HG03521 (cell line): ENCODE data around the gene SND1.

Experiments
- ATAC-seq: cut with Tn5 transposase; IDR thresholded peaks from one replicate; pipeline ENCODE4 v1.9.1; 2021; ENCODE audit warnings: mild to moderate bottlenecking, moderate library complexity; ENCODE audit not compliant: unreplicated experiment

SND1 gene

DNA sequence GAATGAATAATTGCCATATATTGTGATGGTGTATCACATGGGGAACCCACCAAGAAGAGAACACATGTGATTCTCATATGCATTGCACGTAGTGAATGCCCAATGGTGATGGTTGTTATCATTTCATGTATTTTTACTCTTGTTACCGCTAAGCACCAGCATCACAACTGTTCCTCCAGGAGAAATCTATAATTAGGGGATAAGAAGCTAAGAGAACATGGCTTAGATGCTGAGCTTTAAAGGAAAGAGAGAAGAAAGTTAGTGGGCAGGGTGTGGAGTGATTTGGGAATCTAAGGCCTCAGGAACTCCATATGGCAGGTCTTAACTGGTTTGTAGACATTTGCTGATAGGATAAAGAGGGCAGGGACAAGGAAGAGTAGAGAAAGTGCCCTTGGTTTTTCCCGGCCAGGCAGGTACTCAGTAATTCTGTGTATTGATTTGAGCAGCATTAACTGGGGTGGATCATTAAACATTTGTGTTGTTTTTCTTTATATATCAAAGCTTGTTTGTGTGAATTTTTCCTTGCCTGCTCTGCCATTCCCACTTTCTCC, 233.3 kb downstream of the SND1 start:
- ATAC-seq, result no peak

DNA sequence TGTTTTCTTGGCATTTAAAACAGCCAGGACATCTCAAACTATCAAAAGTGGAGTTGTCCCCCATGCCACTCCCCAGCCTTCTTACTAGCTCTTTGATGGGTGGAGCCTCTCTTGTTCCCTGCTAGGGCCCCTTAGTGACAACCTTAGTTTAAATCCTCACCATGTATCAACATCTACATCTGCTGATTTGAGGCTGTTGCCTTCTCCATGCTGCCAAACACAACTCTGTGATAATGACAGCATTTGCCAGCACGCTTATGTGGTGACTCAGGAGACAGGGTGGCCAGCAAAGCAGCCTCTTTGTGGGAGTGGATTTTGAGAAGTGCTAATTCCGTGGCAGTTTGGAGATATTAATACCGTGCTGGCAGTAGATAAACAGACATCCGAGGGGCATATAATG, 233.8 kb downstream of the SND1 start:
- no peak for ATAC-seq

DNA sequence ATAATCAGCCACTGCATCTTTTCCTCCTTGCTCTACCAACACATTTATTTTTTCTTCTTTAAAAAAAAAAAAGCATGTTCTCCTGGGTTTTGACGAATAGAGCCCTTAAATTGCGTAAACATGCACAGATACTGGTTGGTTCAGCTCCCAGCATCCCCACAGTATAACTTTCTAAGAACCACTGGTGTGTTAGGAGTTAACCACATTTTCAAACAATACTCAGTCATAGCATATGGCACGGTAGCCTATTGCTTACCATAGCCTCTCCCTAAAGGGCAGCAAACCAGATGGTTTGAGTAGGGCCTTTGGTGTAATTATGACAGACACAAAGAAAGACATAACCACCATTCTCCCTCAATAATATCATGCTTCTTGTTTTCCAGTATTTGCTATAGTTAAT, 234.3 kb downstream of the SND1 start:
- ATAC-seq, result no peak

DNA sequence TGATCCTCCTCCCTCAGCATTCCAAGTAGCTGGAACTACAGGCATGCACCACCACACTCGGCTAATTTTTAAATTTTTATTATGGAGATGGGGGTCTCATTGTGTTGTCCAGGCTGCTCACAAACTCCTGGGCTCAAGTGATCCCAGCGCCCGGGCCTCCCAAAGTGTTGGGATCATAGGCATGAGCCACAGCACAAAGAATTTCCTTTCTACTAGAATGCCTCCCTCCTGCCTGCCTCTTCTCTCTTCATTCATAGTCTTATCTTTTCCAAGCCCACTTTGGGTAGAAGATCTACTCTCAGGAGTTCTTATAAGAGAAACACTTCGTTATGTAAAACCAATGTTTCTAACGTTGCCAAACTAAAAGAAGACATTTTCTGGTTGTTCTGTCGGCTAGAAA, 235.1 kb downstream of the SND1 start:
- no peak for ATAC-seq

DNA sequence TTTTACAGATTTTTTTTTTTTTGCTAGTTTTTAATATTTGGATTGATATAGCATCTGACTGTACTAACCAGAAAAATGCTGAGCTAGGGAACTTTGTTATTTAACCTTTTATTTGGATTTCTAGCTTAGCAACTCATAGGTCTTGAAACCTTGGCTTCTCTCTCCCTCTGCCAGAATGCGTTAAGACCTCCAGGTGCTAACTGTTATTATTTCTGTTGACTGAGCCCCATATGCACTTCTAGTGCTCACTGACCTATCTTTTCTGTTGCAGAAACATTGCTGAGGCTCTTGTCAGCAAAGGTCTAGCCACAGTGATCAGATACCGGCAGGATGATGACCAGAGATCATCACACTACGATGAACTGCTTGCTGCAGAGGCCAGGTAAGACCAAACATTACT, 235.6 kb downstream of the SND1 start:
- no peak for ATAC-seq

DNA sequence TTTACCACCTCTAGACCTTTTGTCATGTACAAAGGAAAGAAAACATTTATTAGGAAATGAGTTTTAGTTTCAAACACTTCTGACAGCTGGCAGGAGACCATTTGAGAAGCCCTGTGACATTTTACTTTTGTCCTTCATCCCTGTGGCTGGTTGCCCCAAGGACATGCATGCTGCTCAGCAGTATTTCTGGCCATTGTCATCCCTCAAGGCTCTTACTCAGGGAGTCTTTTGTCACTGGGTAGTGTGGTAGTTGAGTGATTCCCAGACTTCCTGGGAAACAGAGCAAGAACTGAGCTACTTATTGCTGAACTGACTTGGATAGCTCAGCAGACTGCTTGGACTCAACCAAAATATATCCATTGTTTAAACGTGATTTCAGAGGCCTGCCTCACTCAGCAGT, 236.4 kb downstream of the SND1 start:
- ATAC-seq, result no peak

DNA sequence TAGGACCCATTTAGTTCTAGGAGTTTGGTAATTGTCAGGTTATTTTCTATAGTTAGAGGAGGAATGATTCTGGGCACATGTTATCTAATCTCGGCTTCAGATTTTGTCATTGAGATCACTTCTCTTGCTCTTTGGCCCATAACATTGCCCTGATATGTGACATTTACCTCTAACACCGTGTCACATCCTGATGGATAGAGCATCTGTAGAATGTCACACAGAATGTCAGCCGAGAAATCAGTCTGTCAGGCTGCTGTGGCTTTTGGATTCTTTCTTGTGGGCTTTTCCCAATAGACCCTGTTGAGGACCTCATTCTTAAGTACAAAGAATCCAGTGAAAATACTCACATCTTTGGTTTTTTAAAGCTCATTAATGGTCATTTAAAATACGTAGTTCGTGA, 236.8 kb downstream of the SND1 start:
- ATAC-seq, result no peak

DNA sequence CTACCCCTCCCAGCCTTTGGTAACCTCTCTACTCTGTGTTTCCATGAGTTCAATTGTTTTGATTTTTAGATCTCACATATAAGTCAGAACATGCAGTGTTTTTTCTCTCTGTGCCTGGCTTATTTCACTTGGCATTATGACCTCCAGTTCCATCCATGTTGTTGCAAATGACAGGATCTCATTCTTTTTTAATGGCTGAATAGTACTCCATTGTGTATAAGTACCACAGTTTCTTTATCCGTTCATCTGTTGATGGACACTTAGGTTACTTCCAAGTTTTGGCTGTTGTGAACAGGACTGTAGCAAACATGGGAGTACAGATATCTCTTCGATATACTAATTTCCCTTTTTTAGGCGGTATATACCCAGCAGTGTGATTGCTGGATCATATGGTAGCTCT, 237.7 kb downstream of the SND1 start:
- ATAC-seq, result no peak

DNA sequence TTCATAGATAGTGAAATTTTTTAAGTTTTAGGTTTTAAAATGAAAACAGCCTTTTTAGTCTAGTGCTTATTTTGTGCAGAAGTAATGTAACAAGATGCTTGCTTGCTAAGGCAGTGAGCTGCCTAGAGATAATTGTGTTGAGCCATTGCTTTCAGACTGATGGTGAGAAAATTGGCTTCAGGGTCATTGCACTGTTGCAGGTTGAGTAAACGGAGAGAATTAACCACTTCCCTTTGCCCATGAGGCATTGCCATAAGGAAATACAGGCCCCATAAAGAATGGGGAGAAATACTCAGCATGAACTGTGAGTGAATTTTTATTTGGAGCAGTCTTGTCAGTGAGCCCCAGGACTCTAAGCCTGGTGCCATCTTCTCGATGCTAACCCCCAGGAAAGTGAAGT, 238.7 kb downstream of the SND1 start:
- no peak for ATAC-seq

DNA sequence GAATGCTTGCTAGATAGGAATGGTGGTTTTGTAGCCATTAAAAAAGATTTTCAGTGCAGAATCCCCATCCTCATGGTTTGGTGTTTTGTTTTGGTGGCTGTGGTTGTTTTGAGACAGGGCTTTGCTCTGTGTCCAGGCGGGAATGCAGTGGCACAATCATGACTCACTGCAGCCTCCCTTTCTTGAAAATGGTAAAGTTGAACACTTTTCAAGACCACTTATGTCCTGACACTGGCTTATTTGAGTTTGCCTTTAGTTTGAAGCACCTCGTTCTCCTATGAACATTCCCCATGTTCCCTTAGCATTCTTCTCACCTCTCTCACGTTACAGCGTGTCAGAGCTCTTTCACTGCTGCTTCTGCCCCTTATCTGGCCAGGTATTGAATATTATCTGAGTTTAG, 239.2 kb downstream of the SND1 start:
- ATAC-seq, result no peak

DNA sequence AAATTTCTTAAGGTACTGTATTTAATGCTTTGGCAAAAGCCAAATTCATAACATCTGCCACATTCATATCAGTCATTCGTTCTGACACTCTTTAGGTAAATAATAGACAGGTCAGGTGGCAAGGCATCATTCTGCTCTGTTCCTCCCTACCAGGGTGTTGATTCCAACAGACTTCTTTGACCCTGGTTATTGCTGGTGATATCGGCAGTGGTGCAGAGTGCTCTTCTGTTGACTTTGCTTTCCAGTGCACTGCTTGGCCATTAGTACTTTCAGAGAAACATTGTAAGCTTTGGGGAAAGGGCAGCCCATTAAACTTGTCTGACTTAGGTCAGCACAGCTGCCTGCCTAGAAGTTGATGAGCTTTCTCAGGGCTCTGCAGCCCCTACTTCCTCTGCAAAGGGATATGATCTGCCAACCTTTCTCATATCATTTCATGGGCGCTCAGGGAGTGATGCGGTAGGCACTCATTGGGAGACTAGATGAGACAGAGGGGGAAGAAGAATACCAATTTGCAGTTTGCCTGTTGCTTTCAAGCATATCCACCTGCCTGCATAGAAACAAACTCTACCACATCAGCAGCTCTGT, 240.0 kb downstream of the SND1 start:
- ATAC-seq, result no peak

DNA sequence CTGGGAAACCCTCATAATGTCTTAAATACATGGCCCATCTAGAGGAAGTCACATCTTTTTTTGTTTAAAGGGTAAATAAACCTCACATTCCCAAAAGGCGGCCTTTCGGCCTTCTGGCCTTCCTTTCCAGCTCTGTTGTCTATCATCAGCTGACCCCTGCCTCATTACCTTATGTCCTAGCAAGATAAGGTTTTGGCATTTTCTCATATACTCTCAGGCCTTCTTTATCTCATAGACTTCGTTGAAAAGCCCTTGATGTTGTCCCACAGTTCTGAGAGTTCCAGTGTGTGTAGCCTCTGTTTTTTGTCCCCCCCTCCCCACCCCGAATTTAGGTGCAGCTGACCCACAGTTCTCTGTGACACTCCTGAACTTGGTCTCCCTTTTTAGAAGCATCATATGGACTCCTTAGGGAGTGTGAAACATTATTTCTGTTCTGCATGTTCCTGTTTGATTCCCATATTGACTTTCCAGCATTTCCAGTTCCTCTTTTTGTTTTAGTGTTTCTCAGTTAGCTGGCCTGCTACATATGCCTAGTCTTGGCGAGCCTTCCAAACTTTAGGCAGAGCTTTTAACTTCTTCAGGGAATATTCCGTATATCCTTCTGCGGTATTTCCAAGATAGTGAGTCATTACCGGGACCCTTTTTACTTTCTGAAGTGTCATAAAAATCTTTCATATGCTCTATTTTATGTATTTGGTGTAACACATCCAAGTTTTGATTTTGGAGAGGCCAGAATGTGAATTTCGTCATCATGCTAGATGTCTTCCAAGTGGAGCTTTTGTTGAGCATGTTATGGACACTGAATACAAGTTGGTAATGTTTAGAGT, 240.7 kb downstream of the SND1 start:
- no peak for ATAC-seq

DNA sequence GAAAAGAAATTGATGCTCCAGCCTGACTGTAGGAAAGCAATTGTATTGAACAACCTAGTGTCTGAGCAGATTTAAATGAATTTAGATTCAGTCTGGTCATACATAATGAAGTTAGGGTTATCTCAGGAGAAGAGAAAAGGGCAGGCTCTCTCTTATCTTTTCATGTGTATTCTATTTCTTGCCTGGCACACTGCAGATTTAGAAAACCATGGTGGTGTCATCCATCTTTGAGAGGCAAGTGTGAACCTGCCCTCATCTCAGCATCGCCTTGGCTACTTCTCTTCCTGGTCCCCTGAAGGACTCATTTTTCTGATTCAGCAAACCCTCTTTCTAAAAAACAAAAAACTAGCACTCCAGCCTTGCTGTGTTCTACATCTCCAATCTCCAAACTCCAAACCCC, 241.6 kb downstream of the SND1 start:
- ATAC-seq, result no peak

DNA sequence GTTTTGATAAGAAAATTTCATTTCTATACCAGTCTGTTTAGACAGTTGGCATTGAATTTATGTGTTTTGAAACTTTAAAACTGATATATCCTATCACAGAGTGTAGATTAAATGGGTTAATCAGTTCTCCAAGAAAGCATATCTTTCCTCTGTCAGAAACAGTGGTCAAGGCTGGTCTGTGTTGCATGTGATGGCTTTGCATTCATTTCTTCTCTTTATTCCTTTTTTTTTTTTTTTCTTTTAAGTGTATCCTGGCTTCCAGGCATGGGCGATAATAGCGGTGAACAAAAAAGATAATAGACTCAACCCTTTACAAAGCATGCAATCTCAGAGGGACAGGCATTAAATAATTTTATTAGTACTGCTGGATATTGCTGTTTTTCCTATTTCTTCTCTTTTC, 242.6 kb downstream of the SND1 start:
- ATAC-seq, result no peak

DNA sequence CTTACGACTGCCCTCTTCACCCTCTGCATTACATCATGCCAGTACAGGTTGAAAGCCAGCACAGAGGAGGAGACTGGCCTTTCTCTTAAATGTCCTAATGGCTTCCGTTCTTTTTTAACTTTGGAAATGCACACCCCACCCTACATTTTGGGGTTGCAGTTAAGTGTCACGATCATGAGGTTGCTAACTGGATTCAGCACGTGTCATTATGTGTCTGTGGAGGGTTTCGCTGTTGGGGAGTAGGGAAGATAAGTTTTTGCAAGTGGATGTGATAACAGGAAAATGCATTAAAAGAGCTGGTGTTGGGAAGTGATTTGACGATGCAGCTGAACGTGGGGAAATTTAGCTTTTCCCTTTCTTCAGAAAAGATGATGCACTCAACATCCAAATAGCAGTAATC, 243.4 kb downstream of the SND1 start:
- ATAC-seq, result no peak

DNA sequence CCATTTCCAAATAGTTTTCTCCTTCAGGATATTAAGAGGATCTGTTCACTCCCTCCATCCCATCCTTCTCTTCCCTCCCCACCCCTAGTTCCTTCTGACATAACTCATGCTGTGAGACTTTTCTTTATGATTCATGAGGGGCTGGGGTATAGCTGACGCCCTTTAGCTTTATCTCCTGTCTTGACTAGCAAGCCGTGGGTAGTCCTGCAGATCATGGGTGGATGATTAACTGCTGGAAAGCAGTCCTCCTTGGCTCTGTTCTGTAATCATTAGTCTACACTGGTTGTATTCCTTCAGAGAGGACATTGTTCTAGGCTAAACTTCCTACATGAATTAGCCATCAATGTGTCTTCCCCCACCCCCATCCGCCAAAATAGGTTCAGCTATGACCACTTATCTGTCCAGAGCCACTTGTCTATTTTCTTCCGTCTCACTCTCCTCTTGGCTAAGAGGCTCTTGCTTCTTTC, 243.9 kb downstream of the SND1 start:
- ATAC-seq, result no peak

DNA sequence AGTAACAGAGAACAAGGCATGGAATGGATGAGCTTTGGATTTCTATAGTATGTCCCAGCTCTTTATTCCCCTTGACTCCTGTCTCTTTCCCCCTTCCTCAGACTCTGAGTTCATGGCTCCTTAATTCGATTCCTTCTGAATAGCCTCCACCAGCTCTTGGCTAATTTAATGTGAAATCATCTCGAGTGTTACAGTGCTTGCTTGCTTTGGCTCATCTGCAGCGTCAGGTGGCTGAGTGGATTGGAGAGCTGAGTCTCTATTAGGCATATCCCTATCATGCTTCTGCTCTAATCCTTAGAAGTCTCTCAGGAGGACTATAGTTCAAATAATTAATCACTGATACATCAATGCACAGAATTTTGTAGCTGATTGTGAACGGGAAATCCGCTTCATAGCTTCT, 244.7 kb downstream of the SND1 start:
- no peak for ATAC-seq

DNA sequence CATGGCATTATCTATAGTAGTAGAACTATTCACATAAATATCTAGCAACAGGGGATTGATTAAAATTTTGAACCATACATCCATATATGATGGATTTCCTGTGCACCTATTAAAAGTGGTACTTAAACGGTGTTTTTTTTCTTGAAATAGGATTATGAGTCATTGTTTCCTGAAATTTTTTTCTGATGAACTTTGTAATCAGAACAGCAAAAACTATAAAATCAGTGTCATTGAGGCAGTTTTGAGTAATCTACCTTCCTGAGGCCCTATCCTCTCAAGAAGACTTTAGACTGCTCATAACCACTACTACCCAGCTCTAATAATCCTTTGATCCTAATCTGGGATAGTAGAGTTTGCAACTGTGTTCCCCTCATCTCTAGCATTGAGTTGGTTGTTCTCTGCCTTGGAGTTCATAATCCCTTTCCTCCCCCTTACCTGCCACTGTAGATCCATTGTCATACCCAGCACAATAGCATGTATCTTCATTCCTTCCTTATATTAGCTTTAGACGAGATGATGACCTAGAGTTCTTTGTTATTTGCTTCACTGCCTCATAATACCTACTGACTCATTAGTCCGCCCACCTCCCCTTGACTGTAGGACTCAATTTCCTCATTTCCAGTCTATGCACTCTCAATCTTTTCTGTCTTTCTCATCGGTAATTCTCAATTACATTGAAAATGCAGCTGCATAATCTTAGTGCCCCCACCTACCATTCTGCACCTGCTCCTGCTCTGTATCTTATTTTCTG, 245.9 kb downstream of the SND1 start:
- no peak for ATAC-seq

DNA sequence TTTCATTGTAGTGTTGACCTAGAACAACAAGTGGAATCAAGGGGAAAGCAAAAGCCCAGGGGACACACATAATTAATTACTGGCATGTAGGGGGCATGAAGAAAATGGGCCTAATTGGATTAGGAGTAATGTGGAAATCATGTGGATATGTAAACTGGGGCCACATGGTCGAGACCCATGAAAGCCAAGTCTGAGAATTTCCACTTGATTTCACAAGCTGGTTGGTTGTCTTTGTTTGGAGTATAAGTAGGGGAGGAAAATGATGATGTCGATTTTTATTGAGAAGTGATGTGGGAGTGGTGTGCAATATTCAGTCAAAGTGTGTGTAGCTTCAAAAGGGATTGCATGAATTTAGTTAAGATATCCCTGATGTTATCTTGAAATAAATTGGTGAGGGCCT, 247.4 kb downstream of the SND1 start:
- no peak for ATAC-seq

DNA sequence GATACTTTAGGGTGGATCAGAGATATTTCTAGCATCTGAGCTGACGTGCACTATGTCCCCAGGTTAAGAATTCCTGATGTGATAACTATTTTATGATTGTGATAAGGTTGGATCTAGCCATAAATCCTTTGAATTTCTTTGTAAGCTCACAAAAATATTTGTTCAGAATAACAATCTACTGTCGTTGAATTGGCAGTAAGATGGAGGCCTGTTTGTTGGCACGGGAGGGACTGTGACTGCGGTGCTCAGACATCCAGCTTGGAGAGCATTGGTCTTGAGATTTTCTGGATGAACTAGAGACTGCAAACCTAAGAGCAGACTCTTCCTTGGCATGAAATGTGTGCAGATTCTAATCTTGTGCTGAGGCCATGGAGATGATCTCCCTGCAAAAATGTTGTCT, 248.1 kb downstream of the SND1 start:
- ATAC-seq, result no peak

DNA sequence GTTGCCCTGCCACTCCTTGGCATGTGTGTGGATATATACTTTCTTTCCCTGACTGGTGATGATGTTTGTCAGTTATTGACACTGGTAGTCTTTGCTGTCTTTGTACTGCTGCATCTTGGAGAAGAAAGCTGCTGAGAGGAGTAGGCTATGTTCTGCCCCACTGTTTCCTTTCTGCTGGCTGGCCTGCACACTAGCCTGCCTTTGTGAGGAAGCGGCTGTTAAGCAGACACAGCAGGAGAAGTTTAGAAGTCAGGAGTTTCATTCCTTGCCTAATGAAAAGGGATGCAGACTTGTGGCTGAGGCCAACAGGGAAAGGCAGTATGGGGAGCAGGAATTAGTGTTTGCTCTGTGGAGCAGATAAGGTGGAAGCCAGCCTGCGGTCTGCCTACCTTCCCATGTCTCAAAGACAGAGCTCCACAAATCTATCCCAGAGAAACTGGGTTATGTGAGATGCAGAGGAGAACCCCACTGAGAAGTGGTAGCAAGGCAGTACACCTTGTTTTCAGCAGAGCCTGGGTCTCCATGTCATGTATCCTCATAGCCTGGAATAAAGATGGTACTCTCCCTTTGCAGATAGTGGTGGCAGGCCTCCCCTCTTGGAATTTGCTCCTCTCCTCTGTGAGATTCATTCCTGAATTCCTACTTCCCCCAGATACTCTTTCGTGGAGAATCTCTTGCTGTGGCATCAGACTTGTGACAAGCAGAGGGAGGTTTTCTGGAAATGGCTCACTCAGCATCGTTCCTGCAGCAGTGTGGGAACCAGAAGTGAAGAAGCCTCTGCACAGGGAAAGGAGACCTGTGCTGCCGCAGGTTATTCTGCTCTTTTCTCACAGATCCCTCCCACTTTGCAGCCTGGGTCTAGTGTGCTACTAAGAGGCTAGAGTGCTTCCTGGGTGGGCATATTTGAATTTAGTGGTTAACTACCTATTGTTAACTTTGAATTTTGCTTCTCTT, 249.0 kb downstream of the SND1 start:
- no peak for ATAC-seq
